ENCODE measurements around the gene SLMAP.

The SLMAP gene

GRCh38 chr3:57841818-57842217, 85.7 kb downstream of the SLMAP start:
- TF ChIP-seq CTCF (IDR thresholded peaks at IDR 0.05): no peak
- Histone ChIP-seq H3K27me3 (ENCODE audit: control insufficient read depth, insufficient read depth, low read length) (no peaks in the 10 kb centered on the region), H3K27ac (no peak overlapping the region), H3K9me3 (ENCODE audit: control insufficient read depth, low read length) (no peaks in the 10 kb centered on the region), H3K9ac (no peak overlapping the region), H3K4me2 (ENCODE audit: low read length) (no peak overlapping the region), H3K4me1 (no peaks in the 10 kb centered on the region), H3K4me3 (ENCODE audit: low read depth, low read length) (no peak overlapping the region), H3K79me2 (no peaks in the 10 kb centered on the region), H3K36me3 (ENCODE audit: control insufficient read depth, insufficient read depth, low read length) (no peaks in the 10 kb centered on the region), H2AFZ (no peak overlapping the region)

- H3K9me3 ChIP-seq (ENCODE audit: control insufficient read depth, low read length): no peaks in the 10 kb centered on the region
- no peaks in the 10 kb centered on the region for H3K79me2 ChIP-seq
- H3K4me1 ChIP-seq: no peaks in the 10 kb centered on the region
- no peak overlapping the region for H3K4me2 ChIP-seq (ENCODE audit: low read length)
- H2AFZ ChIP-seq: no peak overlapping the region
- no peak overlapping the region for H3K4me3 ChIP-seq (ENCODE audit: low read depth, low read length)
- no peaks in the 10 kb centered on the region for H3K36me3 ChIP-seq (ENCODE audit: control insufficient read depth, insufficient read depth, low read length)
- no peak overlapping the region for H3K9ac ChIP-seq
- no peak overlapping the region for H3K27ac ChIP-seq
- no peaks in the 10 kb centered on the region for H3K27me3 ChIP-seq (ENCODE audit: control insufficient read depth, insufficient read depth, low read length)
- TF ChIP-seq CTCF (IDR thresholded peaks at IDR 0.05): no peak
Observed at GRCh38 chr3:57848177-57848738, 92.1 kb downstream of the SLMAP start.

- Histone ChIP-seq H2AFZ (no peak overlapping the region), H3K27ac (no peak overlapping the region), H3K4me2 (ENCODE audit: low read length) (no peak overlapping the region), H3K79me2 (no peaks in the 10 kb centered on the region), H3K4me1 (no peaks in the 10 kb centered on the region), H3K27me3 (ENCODE audit: control insufficient read depth, insufficient read depth, low read length) (no peaks in the 10 kb centered on the region), H3K4me3 (ENCODE audit: low read depth, low read length) (no peak overlapping the region), H3K36me3 (ENCODE audit: control insufficient read depth, insufficient read depth, low read length) (no peaks in the 10 kb centered on the region), H3K9me3 (ENCODE audit: control insufficient read depth, low read length) (no peaks in the 10 kb centered on the region), H3K9ac (no peak overlapping the region)
- TF ChIP-seq CTCF (IDR thresholded peaks at IDR 0.05): no peak
Observed at GRCh38 chr3:57851304-57851703, 95.2 kb downstream of the SLMAP start.

- H3K4me3 ChIP-seq (ENCODE audit: low read depth, low read length): no peak overlapping the region
- TF ChIP-seq CTCF (IDR thresholded peaks at IDR 0.05): peak; percentile 15
- no peak overlapping the region for H2AFZ ChIP-seq
- no peaks in the 10 kb centered on the region for H3K79me2 ChIP-seq
- no peaks in the 10 kb centered on the region for H3K9me3 ChIP-seq (ENCODE audit: control insufficient read depth, low read length)
- no peak overlapping the region for H3K9ac ChIP-seq
- no peak overlapping the region for H3K27ac ChIP-seq
- no peaks in the 10 kb centered on the region for H3K36me3 ChIP-seq (ENCODE audit: control insufficient read depth, insufficient read depth, low read length)
- H3K4me1 ChIP-seq: no peaks in the 10 kb centered on the region
- H3K4me2 ChIP-seq (ENCODE audit: low read length): no peak overlapping the region
- no peaks in the 10 kb centered on the region for H3K27me3 ChIP-seq (ENCODE audit: control insufficient read depth, insufficient read depth, low read length)
Observed at GRCh38 chr3:57852896-57853295, 96.8 kb downstream of the SLMAP start.

GRCh38 chr3:57855281-57855680, 99.2 kb downstream of the SLMAP start:
- no peak overlapping the region for H3K27ac ChIP-seq
- H3K36me3 ChIP-seq (ENCODE audit: control insufficient read depth, insufficient read depth, low read length): no peaks in the 10 kb centered on the region
- H3K9ac ChIP-seq: no peak overlapping the region
- no peaks in the 10 kb centered on the region for H3K9me3 ChIP-seq (ENCODE audit: control insufficient read depth, low read length)
- no peaks in the 10 kb centered on the region for H3K27me3 ChIP-seq (ENCODE audit: control insufficient read depth, insufficient read depth, low read length)
- no peak for TF ChIP-seq CTCF (IDR thresholded peaks at IDR 0.05)
- no peak overlapping the region for H3K4me2 ChIP-seq (ENCODE audit: low read length)
- no peaks in the 10 kb centered on the region for H3K4me1 ChIP-seq
- H3K79me2 ChIP-seq: no peaks in the 10 kb centered on the region
- H3K4me3 ChIP-seq (ENCODE audit: low read depth, low read length): no peak overlapping the region
- H2AFZ ChIP-seq: no peak overlapping the region
